Activated CD4-positive, alpha-beta T cell treated with anti-CD3 and anti-CD28 coated beads, Interleukin-2, amount 50 U/mL, for 48 hours (primary cell): ENCODE measurements around the gene ALPI.
A peak's percentile ranks its signal among the peaks of the same experiment; 100 is the strongest.

Source experiments
- DNase-seq, 2 experiments: peaks; one replicate each; pipeline ENCODE4 v3.0.0-alpha.2; 2020

The ALPI gene

GRCh38 chr2:232486558-232487384 lies 30.8 kb downstream of the ALPI start:
- DNase-seq = no peak

GRCh38 chr2:232487385-232488096 lies 31.6 kb downstream of the ALPI start, which contains the start of gene ECEL1:
Gene ECEL1, minus strand, starts transcription at chr2:232487834. Its CDS starts 1,181 bp downstream, at chr2:232486653.
- peak in 1 of 2 experiments; percentile 17 for DNase-seq

- DNase-seq = no peak
These were observed 32.3 kb downstream of the ALPI start for GRCh38 chr2:232488097-232488711.

GRCh38 chr2:232488721-232489300 lies 32.9 kb downstream of the ALPI start:
- no peak for DNase-seq

- DNase-seq = no peak
These were observed 33.7 kb downstream of the ALPI start for GRCh38 chr2:232489516-232490220.

GRCh38 chr2:232490221-232491138 lies 34.5 kb downstream of the ALPI start:
- no peak for DNase-seq

GRCh38 chr2:232491139-232491780 lies 35.3 kb downstream of the ALPI start:
- DNase-seq = no peak

- no peak for DNase-seq
These were observed 36.4 kb downstream of the ALPI start for GRCh38 chr2:232492236-232492848.

GRCh38 chr2:232492963-232493700 lies 37.2 kb downstream of the ALPI start:
- DNase-seq = no peak

GRCh38 chr2:232493701-232494474 lies 37.9 kb downstream of the ALPI start:
- no peak for DNase-seq

GRCh38 chr2:232494542-232494941 lies 38.6 kb downstream of the ALPI start:
- DNase-seq = no peak

- no peak for DNase-seq
These were observed 39.3 kb downstream of the ALPI start for GRCh38 chr2:232495292-232495691.

GRCh38 chr2:232496501-232497270 lies 40.7 kb downstream of the ALPI start:
- no peak for DNase-seq

- DNase-seq = no peak
These were observed 41.4 kb downstream of the ALPI start for GRCh38 chr2:232497348-232497747.

GRCh38 chr2:232498452-232498851 lies 42.5 kb downstream of the ALPI start:
- DNase-seq = no peak

- no peak for DNase-seq
These were observed 45.4 kb downstream of the ALPI start for GRCh38 chr2:232501331-232501771.

GRCh38 chr2:232501794-232502390 lies 45.9 kb downstream of the ALPI start:
- DNase-seq = no peak

GRCh38 chr2:232502511-232502910 lies 46.6 kb downstream of the ALPI start:
- DNase-seq = peak in 1 of 2 experiments; percentile 10
